NCI-H2171 treated with DMSO at 0.1 percent for 48 hours (cell line): ENCODE data around the gene CDC20B.
"Not testable (repeated sequence)": the region's sequence is repeated elsewhere in the genome, so short reads cannot be mapped to it uniquely, and the experiment has no call there.

Source experiments
- DNase-seq: peaks from one replicate; lab custom pipeline; 2025; lab: John Stamatoyannopoulos, UW

CDC20B gene

GRCh38 chr5:55104036-55104772 is 68.8 kb downstream of the CDC20B start:
- no peak for DNase-seq

GRCh38 chr5:55102348-55102747 is 70.6 kb downstream of the CDC20B start, which contains the start of gene GZMA:
Gene GZMA, plus strand, starts transcription at chr5:55102646. Its CDS starts 37 bp downstream, at chr5:55102683.
- DNase-seq, result no peak

- DNase-seq, result no peak
Measured at GRCh38 chr5:55101556-55102276, 71.3 kb downstream of the CDC20B start.

GRCh38 chr5:55101148-55101547 is 71.8 kb downstream of the CDC20B start:
- DNase-seq, result not testable (repeated sequence)

GRCh38 chr5:55096861-55097260 is 76.1 kb downstream of the CDC20B start:
- no peak for DNase-seq

- DNase-seq, result no peak
Measured at GRCh38 chr5:55096182-55096581, 76.8 kb downstream of the CDC20B start.

- not testable (repeated sequence) for DNase-seq
Measured at GRCh38 chr5:55091011-55091410, 82.0 kb downstream of the CDC20B start.

- DNase-seq, result not testable (repeated sequence)
Measured at GRCh38 chr5:55089301-55089700, 83.7 kb downstream of the CDC20B start.

- DNase-seq, result no peak
Measured at GRCh38 chr5:55081541-55081940, 91.4 kb downstream of the CDC20B start.

- no peak for DNase-seq
Measured at GRCh38 chr5:55073211-55073610, 99.8 kb downstream of the CDC20B start.

GRCh38 chr5:55072666-55073065 is 100.3 kb downstream of the CDC20B start:
- DNase-seq, result no peak

GRCh38 chr5:55071413-55071812 is 101.6 kb downstream of the CDC20B start:
- no peak for DNase-seq

GRCh38 chr5:55070968-55071367 is 102.0 kb downstream of the CDC20B start:
- DNase-seq, result no peak

- DNase-seq, result no peak
Measured at GRCh38 chr5:55066277-55066676, 106.7 kb downstream of the CDC20B start.

GRCh38 chr5:55064523-55064922 is 108.5 kb downstream of the CDC20B start:
- no peak for DNase-seq

GRCh38 chr5:55063899-55064298 is 109.1 kb downstream of the CDC20B start:
- no peak for DNase-seq

- no peak for DNase-seq
Measured at GRCh38 chr5:55063220-55063863, 109.6 kb downstream of the CDC20B start.
